T-helper 2 cell treated with Interferon-gamma antibody and Interleukin-4, amounts not matched to agents 100 ng/mL and 5 ng/mL, for 36 hours (primary cell): ENCODE measurements around the gene ZNF579. TPM values are rescaled to one million over a fixed set of nuclear protein-coding genes. Genes with fewer than 3 reads are reported as not detected.
"Not testable (repeated sequence)": the region's sequence is repeated elsewhere in the genome, so short reads cannot be mapped to it uniquely, and the experiment has no call there.

Experiments
- intact Hi-C: fragments of 100-400 bp; cut with micrococcal nuclease; formaldehyde crosslinking; loops from one replicate; pipeline ENCODE4 v1.15.1; 2023
- total RNA-seq: library from RNA; stranded (reverse); gene quantifications from 2 replicates; pipeline ENCODE4 v1.2.3, GENCODE V29; 2022

Gene ZNF579
- total RNA-seq, 1 donor from 2014 or later, result 6.7 TPM

- intact Hi-C loops, result no loop called here
Measured at GRCh38 chr19:55543567-55543966, 37.1 kb downstream of the ZNF579 start.

GRCh38 chr19:55542292-55542855, 38.3 kb downstream of the ZNF579 start:
- intact Hi-C loops, result no loop called here

GRCh38 chr19:55541091-55541490, 39.6 kb downstream of the ZNF579 start:
- intact Hi-C loops, result no loop called here

GRCh38 chr19:55540619-55541018, 40.0 kb downstream of the ZNF579 start:
- intact Hi-C loops, result no loop called here

GRCh38 chr19:55539090-55539984, 41.3 kb downstream of the ZNF579 start:
- intact Hi-C loops, result no loop called here

- intact Hi-C loops, result no loop called here
Measured at GRCh38 chr19:55538132-55538531, 42.5 kb downstream of the ZNF579 start.

GRCh38 chr19:55537741-55538111, 42.9 kb downstream of the ZNF579 start:
- intact Hi-C loops, result no loop called here

GRCh38 chr19:55536951-55537740, 43.5 kb downstream of the ZNF579 start, which contains the start of gene SBK2:
Gene SBK2 (minus strand): TSS chr19:55537133. CDS start chr19:55536294, 839 bp downstream.
- intact Hi-C loops, result no loop called here

GRCh38 chr19:55536366-55536765, 44.3 kb downstream of the ZNF579 start:
- intact Hi-C loops, result no loop called here

GRCh38 chr19:55535965-55536350, 44.7 kb downstream of the ZNF579 start:
- intact Hi-C loops, result no loop called here

GRCh38 chr19:55535173-55535964, 45.3 kb downstream of the ZNF579 start:
- intact Hi-C loops, result no loop called here

- intact Hi-C loops, result not testable (repeated sequence)
Measured at GRCh38 chr19:55534280-55534679, 46.4 kb downstream of the ZNF579 start.

- intact Hi-C loops, result no loop called here
Measured at GRCh38 chr19:55530996-55531395, 49.7 kb downstream of the ZNF579 start.

GRCh38 chr19:55529636-55530234, 50.9 kb downstream of the ZNF579 start:
- intact Hi-C loops, result no loop called here

GRCh38 chr19:55528030-55528803, 52.4 kb downstream of the ZNF579 start:
- intact Hi-C loops, result no loop called here

- intact Hi-C loops, result no loop called here
Measured at GRCh38 chr19:55527197-55528029, 53.2 kb downstream of the ZNF579 start.
